Motor neuron (in vitro differentiated cells): Measurements from ENCODE around the gene FCHSD1. TPM values are rescaled to one million over a fixed set of nuclear protein-coding genes. Genes with fewer than 3 reads are reported as not detected.
A peak's percentile ranks its signal among the peaks of the same experiment; 100 is the strongest.

ENCODE experiments used
- ATAC-seq, 8 experiments: fragments of 200-7000 bp; cut with Tn5 transposase; replicated peaks in 6 of 8; 2 replicates each; pipeline ENCODE4 v1.8.0; 2021; ENCODE audit warnings: mild to moderate bottlenecking in 8 of 8, moderate library complexity in 8 of 8
- H3K27ac ChIP-seq, 2 donors: fragments of 250-450 bp; sonication (Bioruptor Pico); 2 replicates each; pipeline ENCODE4 v1.9.0; 2021; ENCODE audit warnings: antibody characterized with exemption in 2 of 2, mild to moderate bottlenecking in 2 of 2, moderate library complexity in 1 of 2
- H3K4me1 ChIP-seq, 2 donors: fragments of 250-450 bp; sonication (Bioruptor Pico); replicated peaks in 1 of 2; 2 replicates each; pipeline ENCODE4 v1.6.1; 2021; ENCODE audit warnings: antibody characterized with exemption in 2 of 2, mild to moderate bottlenecking in 2 of 2, moderate library complexity in 1 of 2
- H3K4me3 ChIP-seq, 5 donors: fragments of 250-450 bp; sonication (Bioruptor Pico); 2 replicates each; pipeline ENCODE4 v1.9.0; 2021; ENCODE audit warnings: antibody characterized with exemption in 5 of 5, mild to moderate bottlenecking in 5 of 5, moderate library complexity in 4 of 5
- WGBS, 10 experiments: fragments of 450-650 bp; shearing (Covaris generic); methylation state at CpG; one replicate each; pipeline ENCODE4 v1.0.0; 2022; 5-methylcytosine and 5-hydroxymethylcytosine counted together
- in situ Hi-C, 9 experiments: fragments of 400-800 bp; cut with MboI; loops; one replicate each; pipeline ENCODE4 v1.15.0; 2021; ENCODE audit warnings: low sequenced_read_pairs in 9 of 9, low pct_unique_long_range_greater_than_20kb in 2 of 9; ENCODE audit not compliant: unreplicated experiment in 9 of 9
- total RNA-seq, 8 experiments: library from RNA; unstranded; fragments of 300-600 nt; gene quantifications; 2 replicates each; pipeline versions ENCODE4 v1.2.3 to v1.2.4, GENCODE V29; 2022

FCHSD1 gene
- total RNA-seq, result 10 to 100 TPM in 4 of 8 experiments, 1 to 10 TPM in 4; 5.2 to 22.6 (median 11.1) TPM

DNA sequence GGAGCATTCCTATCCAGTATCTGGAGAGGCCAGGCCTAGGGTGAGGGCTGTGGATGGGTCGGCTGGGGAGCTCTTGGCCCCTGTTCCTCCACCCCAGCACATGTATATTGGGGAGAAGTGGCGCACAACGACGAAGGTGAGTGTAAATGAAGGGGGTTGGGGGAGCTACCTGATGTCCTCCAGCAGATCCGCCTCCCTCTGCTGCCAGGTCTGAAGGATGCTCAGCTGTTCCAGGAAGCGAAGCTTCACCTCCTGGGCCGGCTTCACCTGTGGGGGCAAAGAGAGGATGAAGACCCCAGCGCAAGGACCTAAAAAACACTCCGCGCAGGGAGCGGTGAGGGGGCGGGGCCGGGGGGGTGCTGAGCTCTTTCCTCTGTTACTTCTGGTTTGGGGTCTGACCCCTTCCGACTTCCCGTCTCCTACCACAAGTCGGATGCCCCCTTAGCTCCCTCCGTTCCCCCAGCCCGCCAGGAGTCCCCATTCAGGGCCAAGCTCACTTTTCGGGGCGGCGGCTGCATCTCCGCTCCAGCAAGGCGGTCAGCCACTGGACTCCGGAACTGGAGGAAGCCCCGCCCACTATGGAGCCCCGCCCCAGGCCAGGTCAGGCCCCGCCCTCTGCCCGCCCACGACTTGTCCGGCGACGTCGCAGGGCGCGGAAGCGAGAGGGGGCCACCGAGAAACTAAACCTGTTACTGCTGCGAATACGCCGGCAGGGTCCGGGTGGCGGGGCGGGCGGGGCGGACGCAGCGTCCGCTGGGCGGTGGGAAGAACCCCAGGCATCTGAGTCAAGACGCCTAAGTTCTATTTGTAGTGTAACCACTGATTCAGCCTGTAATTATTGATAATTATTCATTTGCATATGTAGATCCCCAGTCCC is at the start of gene FCHSD1:
Gene FCHSD1, minus strand, starts transcription at position 568 of the 877 bp plus-strand sequence. Its CDS starts 50 bp downstream, at position 518.
- Histone ChIP-seq H3K4me3 (peak within 1 kb of the TSS; percentile 45 to 57 (median 55)), H3K4me1 (peaks cover 0 to 13% of the 10 kb centered on the region in 2 donors), H3K27ac (no peak within 1 kb of the TSS)
- in situ Hi-C loops, result loop anchor here in 1 of 9 experiments (25.0 kb wide), 1 partner anchor 486 kb away; no protein-coding TSS in a partner anchor
- ATAC-seq, result peak; percentile 88 to 98 (median 92)
- 0% methylated on average over 1 of the region's 50 CpGs; no CpG with 5 or more reads in 9 of the 10 experiments for WGBS, 10 experiments

DNA sequence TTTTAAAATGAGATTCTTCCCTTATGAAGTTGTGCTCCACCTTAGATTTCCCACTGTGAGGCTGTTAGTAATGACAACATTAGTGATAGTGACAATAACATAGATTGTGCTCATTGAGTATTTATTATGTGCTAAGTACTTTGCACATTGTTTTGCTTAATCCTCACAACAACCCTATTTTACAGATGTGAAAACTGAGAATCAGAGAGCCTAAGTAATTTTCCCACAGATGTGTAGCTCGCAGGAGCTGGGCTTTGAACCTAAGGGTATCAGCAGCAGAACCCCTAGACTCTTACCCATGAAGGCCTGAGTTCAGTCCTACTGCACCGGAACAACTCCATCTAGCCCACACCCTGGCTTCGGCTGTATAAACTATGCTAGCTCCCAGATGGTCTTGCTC is 46.4 kb upstream of the FCHSD1 start:
- in situ Hi-C loops, result loop anchor here in 8 of 9 experiments (10.0 to 25.0 kb wide), 7 partner anchors 187 to 267 kb away; partner anchors contain the start of genes PCDH12 (in 2 of the 8), RNF14 (in 2 of the 8), DELE1 (in 1 of the 8) and PCDH1 (in 1 of the 8)
- WGBS, 10 experiments, result 100% methylated on average over 1 of the region's 3 CpGs; no CpG with 5 or more reads in 9 of the 10 experiments
- no peak for ATAC-seq

DNA sequence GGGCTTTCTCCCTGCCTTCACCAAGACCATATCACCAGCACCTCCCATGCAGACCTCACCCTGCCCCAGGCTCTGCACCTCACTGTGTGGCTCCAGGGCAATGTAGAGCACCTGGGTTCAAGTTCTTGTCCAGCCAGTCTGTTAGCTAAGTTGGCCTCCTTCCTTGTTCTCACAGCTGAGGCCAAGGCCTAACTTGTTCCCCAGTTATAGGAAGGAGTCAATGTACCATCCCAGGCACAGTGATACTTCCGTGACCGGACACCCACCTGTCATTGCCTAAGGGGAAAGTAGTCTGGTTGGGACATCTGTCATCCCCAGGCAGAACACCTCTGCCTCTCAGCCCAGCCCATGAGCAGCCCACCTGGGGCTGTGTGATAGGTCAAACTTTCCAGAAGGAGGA is 45.2 kb upstream of the FCHSD1 start:
- 20 to 100% (median 85%) methylated on average over 1 to 2 of the region's 2 CpGs; no CpG with 5 or more reads in 4 of the 10 experiments for WGBS, 10 experiments
- Histone ChIP-seq H3K4me1 (peaks cover 32 to 35% of the 10 kb centered on the region in 2 donors), H3K4me3 (no peak overlapping the region), H3K27ac (no peak overlapping the region)
- in situ Hi-C loops, result loop anchor here in 8 of 9 experiments (10.0 to 25.0 kb wide), 7 partner anchors 188 to 268 kb away; partner anchors contain the start of genes PCDH12 (in 2 of the 8), RNF14 (in 2 of the 8), DELE1 (in 1 of the 8) and PCDH1 (in 1 of the 8)
- no peak for ATAC-seq

More for the DNA sequence above, 46.4 kb upstream of the FCHSD1 start:
- no peak overlapping the region for H3K27ac ChIP-seq
- peaks cover 31 to 43% of the 10 kb centered on the region in 2 donors for H3K4me1 ChIP-seq
- H3K4me3 ChIP-seq, result no peak overlapping the region

DNA sequence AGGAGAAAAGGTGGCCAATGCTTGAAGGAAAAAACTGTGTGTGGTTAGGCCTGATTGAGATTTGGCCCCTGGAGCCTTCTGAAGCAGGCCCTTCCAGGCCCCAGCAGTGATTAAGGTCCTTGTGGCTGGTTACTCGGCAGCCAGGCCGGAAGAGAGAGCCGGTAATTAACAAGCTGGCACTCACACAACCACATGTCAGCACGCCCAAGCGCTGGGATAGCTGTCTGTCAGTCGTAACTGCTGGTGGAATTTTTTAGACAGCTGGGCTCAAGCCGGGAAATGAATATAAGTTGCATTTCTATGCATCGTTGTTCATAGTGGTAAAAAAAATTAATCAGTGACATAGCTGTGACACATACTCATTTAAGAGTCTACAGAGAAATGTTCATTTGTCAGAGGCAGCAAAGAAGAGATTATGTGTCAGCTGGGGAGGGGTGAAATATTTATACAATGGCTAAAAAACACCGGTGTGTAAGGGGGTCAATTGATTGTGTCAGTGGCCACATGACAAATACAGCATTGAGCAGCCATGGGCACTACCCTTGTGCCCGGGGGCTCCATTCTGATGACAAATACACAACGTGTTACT is 44.5 kb upstream of the FCHSD1 start:
- in situ Hi-C loops, result loop anchor here in 8 of 9 experiments (10.0 to 25.0 kb wide), 7 partner anchors 189 to 269 kb away; partner anchors contain the start of genes PCDH12 (in 2 of the 8), RNF14 (in 2 of the 8), DELE1 (in 1 of the 8) and PCDH1 (in 1 of the 8)
- no peak overlapping the region for H3K4me3 ChIP-seq
- peak overlapping the region; percentile 5 to 18 for H3K27ac ChIP-seq
- H3K4me1 ChIP-seq, result peaks cover 28 to 33% of the 10 kb centered on the region in 2 donors
- peak; percentile 46 to 67 (median 58) for ATAC-seq
- 0 to 58% (median 29%) methylated on average over 4 to 11 of the region's 11 CpGs; no CpG with 5 or more reads in 1 of the 10 experiments for WGBS, 10 experiments

DNA sequence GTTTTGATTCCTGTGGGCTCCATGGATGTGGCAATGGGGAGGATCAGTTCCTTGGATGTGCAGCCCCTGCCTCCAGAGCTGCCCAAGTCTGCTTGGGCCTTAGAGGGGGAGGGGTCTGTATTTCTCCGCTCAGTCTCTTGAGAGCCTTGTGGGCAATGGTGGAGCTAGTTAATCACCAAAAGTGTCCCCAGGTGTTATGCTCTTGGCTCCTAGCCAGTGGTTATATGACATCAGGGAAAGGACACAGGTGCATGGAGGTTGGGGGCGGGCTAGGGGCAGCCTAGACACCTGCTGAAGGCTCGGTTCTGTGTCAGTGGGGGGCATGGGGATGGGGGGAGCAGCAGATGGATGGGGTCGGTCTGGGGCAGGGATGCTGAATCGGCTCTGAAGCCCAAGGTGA is 43.3 kb upstream of the FCHSD1 start:
- H3K4me1 ChIP-seq, result peaks cover 28 to 33% of the 10 kb centered on the region in 2 donors
- no peak for ATAC-seq
- in situ Hi-C loops, result loop anchor here in 8 of 9 experiments (10.0 to 25.0 kb wide), 7 partner anchors 190 to 270 kb away; partner anchors contain the start of genes PCDH12 (in 2 of the 8), RNF14 (in 2 of the 8), DELE1 (in 1 of the 8) and PCDH1 (in 1 of the 8)
- no peak overlapping the region for H3K4me3 ChIP-seq
- H3K27ac ChIP-seq, result no peak overlapping the region
- no CpG with 5 or more reads among the region's 5 CpGs for WGBS, 10 experiments

DNA sequence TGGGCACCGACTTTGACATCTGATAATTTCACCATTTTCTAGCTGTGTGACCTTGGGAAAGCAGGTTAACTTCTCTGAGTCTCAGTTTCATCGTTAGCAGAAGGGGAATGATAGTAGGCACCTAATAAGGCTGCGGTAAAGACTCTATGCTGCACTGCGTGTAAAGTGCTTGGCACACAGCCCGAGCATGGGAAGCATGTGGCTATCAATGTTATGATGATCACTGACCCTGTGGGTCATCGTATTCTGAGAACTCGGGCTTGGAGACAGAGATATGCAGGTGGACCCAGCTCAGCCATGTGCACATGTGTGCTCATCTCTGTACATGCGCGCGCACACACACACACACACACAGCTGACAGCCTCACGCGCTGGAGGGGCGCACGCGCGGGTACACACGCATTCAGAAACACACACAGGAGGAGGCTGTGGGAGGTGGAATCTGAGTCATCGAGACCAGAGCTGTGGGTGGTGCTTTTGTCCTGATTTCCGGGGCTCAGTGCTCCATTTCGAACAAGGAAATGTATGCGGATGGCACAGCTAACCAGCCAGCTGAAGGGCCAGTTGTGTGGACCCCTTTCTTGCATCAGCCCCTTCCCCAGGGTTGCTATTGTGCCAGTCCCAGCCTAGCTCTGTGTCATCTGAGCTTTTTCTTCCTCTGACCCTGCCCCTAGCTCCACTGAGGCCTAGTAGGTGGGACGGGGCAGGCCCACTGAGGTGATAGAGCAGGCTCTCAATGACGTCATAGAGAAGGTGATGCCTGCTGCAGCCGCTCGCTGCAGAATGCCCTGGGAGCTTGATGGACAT is 41.9 kb upstream of the FCHSD1 start:
- H3K27ac ChIP-seq, result no peak overlapping the region
- whole genome bisulfite sequencing, 10 experiments, result 45 to 100% (median 76%) methylated on average over 1 to 12 of the region's 25 CpGs; no CpG with 5 or more reads in 1 of the 10 experiments
- H3K4me1 ChIP-seq, result peaks cover 28 to 33% of the 10 kb centered on the region in 2 donors
- peak in 6 of 8 experiments; percentile 11 to 66 (median 60) for ATAC-seq
- in situ Hi-C loops, result loop anchor here in 8 of 9 experiments (10.0 to 25.0 kb wide), 7 partner anchors 192 to 272 kb away; partner anchors contain the start of genes PCDH12 (in 2 of the 8), RNF14 (in 2 of the 8), DELE1 (in 1 of the 8) and PCDH1 (in 1 of the 8)
- H3K4me3 ChIP-seq, result no peak overlapping the region

DNA sequence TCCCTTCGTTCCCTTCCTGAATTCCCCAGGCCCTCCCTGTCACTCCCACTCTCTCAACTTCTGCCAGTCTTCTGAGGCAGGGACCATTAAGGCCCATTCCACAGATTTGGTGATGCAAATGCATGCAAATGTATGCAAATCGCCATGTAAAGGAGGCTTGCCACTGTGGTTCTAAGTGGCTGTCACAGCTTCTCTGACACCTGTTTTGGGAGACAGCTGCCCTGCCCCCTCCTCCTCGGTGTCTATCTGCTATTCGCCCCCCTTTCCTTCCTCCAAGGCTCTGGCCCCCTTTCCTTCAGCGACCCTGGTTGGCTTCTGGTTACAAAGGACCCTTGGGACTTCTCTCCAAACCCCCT is 41.3 kb upstream of the FCHSD1 start:
- in situ Hi-C loops, result loop anchor here in 8 of 9 experiments (10.0 to 25.0 kb wide), 7 partner anchors 192 to 272 kb away; partner anchors contain the start of genes PCDH12 (in 2 of the 8), RNF14 (in 2 of the 8), DELE1 (in 1 of the 8) and PCDH1 (in 1 of the 8)
- Histone ChIP-seq H3K27ac (no peak overlapping the region), H3K4me3 (peak overlapping the region; percentile 16 to 26 (median 21)), H3K4me1 (peaks cover 28 to 33% of the 10 kb centered on the region in 2 donors)
- 0 to 40% (median 34%) methylated on average over 1 to 3 of the region's 5 CpGs; no CpG with 5 or more reads in 6 of the 10 experiments for WGBS, 10 experiments
- ATAC-seq, result peak in 1 of 8 experiments; percentile 9

DNA sequence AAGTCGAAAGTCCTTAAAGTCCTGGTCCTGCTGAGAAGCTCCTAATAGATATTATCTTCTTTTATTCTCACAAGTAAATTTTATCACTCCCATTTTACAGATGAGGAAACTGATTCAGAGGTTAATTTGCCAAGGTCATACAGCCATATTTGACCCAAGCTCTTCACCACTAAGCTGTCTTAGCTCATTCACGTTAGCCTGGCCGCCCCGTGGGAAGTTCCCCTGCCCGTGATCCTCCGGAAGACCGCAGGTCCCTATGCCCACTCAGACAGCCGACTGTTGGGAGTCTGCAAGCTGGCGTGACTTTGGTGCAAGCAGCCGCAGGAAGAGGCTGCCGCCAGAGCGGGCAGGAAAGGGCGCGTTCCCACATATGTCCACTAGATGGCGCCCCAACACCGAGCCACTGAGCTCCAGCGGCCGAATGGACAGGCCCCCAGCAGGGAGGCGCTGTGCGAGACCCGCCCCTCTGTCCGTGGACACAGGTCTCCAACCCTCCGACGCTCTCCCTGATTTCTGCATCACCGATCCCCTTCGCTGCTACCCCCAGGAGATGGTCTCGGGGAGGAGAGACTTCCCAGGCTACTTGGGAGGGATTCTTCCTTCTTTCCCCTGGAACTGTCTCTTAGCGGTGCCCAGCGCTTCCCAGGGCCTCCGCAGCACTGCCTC is 40.8 kb upstream of the FCHSD1 start:
- in situ Hi-C loops, result loop anchor here in 8 of 9 experiments (10.0 to 25.0 kb wide), 7 partner anchors 193 to 273 kb away; partner anchors contain the start of genes PCDH12 (in 2 of the 8), RNF14 (in 2 of the 8), DELE1 (in 1 of the 8) and PCDH1 (in 1 of the 8)
- no peak overlapping the region for H3K27ac ChIP-seq

DNA sequence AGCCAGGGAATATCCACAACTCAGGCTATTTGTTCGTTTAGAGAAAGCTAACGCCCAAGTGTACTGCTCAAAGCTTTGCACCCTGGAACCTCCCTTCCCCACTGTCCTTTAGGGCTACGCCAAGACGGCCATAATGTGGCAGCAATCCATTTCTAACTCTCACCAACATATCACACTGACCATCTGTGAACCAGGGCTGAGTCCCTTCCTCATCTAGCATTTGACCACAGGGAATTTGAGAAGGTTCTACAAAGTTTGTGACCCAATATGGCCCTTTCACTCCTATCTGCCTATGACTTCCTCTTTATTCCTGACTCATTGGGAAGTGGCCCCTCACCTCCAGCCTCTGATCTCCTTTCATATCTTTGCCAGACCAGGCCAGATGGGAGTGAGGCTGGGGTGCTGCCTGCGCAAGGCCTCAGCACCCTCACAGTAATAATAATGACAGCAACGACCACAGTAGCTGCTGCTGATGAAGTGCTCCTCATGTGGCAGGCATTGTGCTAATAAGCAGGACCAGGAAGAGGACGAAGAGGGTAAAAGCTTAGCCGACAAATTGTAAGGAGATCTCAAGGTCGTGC is 40.2 kb upstream of the FCHSD1 start:
- no peak for ATAC-seq

More for the DNA sequence above, 40.8 kb upstream of the FCHSD1 start:
- Histone ChIP-seq H3K4me1 (peaks cover 33% of the 10 kb centered on the region in 2 donors), H3K4me3 (peak overlapping the region; percentile 16 to 26 (median 21))
- ATAC-seq, result peak; percentile 68 to 96 (median 74)
- 0 to 42% (median 7%) methylated on average over 1 to 9 of the region's 30 CpGs; no CpG with 5 or more reads in 2 of the 10 experiments for WGBS, 10 experiments

DNA sequence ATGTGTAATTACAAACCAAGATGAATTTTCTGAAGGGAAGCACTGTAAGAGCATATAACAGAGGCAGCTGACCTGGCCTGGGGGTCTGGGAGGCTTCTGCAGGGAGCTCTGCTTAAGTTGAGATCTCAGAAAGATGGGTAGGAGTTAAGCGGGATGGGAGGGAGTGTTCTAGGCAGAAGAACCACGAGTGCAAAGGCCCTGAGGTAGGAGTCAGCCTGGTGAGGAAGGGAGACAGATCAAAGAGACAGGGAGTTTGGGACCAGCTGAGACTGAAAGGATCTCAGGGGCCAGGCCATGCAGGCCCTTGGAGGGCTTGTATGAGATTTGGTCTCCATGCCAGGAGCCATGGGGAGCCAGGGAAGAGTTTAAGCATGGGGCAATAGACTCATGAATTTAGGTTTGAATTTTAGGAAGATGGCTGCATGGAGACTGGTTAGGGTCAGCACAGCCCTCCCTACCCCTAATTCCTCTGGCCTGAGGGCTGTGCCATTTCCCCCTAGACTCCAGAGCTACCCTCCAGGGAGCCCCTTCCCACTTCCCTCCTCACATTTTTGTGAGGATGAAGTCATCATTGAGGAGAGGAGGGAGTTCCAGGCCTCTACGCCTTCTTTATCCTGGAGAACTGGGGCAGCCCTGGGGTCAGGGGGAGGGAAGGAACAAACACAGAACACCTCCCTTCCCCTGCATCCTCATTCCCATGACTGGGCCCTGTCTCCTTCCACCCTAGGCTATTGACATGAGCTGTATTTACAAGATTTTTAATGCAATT is 35.6 kb upstream of the FCHSD1 start:
- in situ Hi-C loops, result loop anchor here in 6 of 9 experiments (25.0 kb wide), 4 partner anchors 200 to 275 kb away; partner anchors contain the start of genes DELE1 (in 1 of the 6), PCDH1 (in 1 of the 6), PCDH12 (in 1 of the 6) and RNF14 (in 1 of the 6)
- Histone ChIP-seq H3K4me1 (peaks cover 7 to 17% of the 10 kb centered on the region in 2 donors), H3K27ac (no peak overlapping the region), H3K4me3 (no peak overlapping the region)
- WGBS, 10 experiments, result 64 to 100% (median 83%) methylated on average over 1 to 3 of the region's 3 CpGs; no CpG with 5 or more reads in 3 of the 10 experiments
- peak in 4 of 8 experiments; percentile 19 to 39 (median 37) for ATAC-seq

More for the DNA sequence above, 40.2 kb upstream of the FCHSD1 start:
- Histone ChIP-seq H3K4me1 (peaks cover 33 to 35% of the 10 kb centered on the region in 2 donors), H3K4me3 (no peak overlapping the region), H3K27ac (no peak overlapping the region)
- in situ Hi-C loops, result loop anchor here in 8 of 9 experiments (10.0 to 25.0 kb wide), 7 partner anchors 193 to 273 kb away; partner anchors contain the start of genes PCDH12 (in 2 of the 8), RNF14 (in 2 of the 8), DELE1 (in 1 of the 8) and PCDH1 (in 1 of the 8)
- 53 to 83% (median 72%) methylated on average over 1 to 8 of the region's 9 CpGs; no CpG with 5 or more reads in 1 of the 10 experiments for WGBS, 10 experiments
